ENCODE results near the gene LIN37.
A peak's percentile ranks its signal among the peaks of the same experiment; 100 is the strongest.

Gene LIN37

GRCh38 chr19:35748106-35749020, at the start of gene LIN37:
TSS of gene LIN37 (plus strand) at chr19:35748576. CDS start at chr19:35748725, 149 bp downstream.
- peak; percentile 96 for TF ChIP-seq CEBPB (IDR thresholded peaks at IDR 0.05)
- TF ChIP-seq EP300 (IDR thresholded peaks at IDR 0.05; ENCODE audit: borderline replicate concordance) = no peak
- TF ChIP-seq TAF1 (IDR thresholded peaks at IDR 0.05; ENCODE audit: low read depth) = peak; percentile 45; the same call in 1 of the 2 replicates
- peak; percentile 58; the same call in 1 of the 2 replicates for TF ChIP-seq YY1 (IDR thresholded peaks at IDR 0.05; ENCODE audit: low read depth)
- TF ChIP-seq, protein P1, sequence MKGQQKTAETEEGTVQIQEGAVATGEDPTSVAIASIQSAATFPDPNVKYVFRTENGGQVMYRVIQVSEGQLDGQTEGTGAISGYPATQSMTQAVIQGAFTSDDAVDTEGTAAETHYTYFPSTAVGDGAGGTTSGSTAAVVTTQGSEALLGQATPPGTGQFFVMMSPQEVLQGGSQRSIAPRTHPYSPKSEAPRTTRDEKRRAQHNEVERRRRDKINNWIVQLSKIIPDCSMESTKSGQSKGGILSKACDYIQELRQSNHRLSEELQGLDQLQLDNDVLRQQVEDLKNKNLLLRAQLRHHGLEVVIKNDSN (IDR thresholded peaks at IDR 0.05) = no peak
- TF ChIP-seq CREB1 (IDR thresholded peaks at IDR 0.05; ENCODE audit: low read depth) = peak; percentile 64
- TF ChIP-seq, protein P2, sequence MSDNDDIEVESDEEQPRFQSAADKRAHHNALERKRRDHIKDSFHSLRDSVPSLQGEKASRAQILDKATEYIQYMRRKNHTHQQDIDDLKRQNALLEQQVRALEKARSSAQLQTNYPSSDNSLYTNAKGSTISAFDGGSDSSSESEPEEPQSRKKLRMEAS (IDR thresholded peaks at IDR 0.05) = no peak; the same call in 1 of the 2 replicates
- TF ChIP-seq TCF12 (IDR thresholded peaks at IDR 0.05; ENCODE audit: low read depth) = peak; percentile 62; the same call in 1 of the 2 replicates

DNA sequence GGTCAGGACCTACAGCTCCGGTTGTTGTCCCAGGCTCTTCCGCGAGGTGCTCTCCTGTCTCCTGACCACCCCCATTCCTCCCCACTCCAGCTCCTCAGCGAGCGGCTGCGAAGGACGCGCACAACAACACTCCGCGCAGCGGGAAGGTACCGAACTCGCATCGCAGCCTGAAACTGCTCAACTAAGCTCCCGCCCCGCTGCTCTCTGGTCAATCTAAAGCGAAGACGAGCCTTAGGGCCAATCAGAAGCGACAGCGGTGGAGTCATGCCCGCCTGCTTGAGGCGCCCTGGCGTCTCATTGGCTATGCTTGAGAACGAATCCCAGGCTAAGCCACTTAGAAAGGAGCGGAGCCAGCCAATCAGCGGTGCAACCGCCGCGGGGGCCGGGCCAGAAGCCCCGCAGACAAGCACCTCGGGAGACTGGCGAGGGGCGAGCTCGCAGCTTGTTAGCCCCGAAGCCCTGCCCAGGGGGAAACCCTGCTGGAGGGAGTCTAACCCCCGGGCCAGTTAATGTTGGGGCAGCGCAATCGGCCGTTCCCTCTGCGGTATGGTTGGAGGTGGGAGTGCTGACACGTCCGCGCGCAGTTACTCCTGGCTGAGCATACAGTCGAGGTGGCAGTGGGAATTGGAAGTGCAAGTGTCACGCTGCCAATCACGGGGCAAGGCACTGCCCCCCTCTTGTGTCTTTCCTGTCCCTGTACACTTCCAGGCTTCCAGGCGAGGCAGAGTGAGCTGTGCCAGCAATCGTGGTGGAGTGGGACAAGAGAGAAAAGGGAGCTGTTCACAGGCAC, 46.0 kb upstream of the LIN37 start:
- TF ChIP-seq EP300 (IDR thresholded peaks at IDR 0.05; ENCODE audit: borderline replicate concordance) (peak; percentile 16; the same call in 1 of the 2 replicates), CREB1 (IDR thresholded peaks at IDR 0.05; ENCODE audit: low read depth) (peak; percentile 29; the same call in 1 of the 2 replicates), CEBPB (IDR thresholded peaks at IDR 0.05) (no peak), TCF12 (IDR thresholded peaks at IDR 0.05; ENCODE audit: low read depth) (0 out of 2 replicates have a peak, but pooled peaks have one; percentile 17), NFIC (IDR thresholded peaks at IDR 0.05) (no peak), EGR1 (IDR thresholded peaks at IDR 0.05) (no peak)
- TF ChIP-seq, protein P1 (IDR thresholded peaks at IDR 0.05) = no peak
- TF ChIP-seq, protein P3, sequence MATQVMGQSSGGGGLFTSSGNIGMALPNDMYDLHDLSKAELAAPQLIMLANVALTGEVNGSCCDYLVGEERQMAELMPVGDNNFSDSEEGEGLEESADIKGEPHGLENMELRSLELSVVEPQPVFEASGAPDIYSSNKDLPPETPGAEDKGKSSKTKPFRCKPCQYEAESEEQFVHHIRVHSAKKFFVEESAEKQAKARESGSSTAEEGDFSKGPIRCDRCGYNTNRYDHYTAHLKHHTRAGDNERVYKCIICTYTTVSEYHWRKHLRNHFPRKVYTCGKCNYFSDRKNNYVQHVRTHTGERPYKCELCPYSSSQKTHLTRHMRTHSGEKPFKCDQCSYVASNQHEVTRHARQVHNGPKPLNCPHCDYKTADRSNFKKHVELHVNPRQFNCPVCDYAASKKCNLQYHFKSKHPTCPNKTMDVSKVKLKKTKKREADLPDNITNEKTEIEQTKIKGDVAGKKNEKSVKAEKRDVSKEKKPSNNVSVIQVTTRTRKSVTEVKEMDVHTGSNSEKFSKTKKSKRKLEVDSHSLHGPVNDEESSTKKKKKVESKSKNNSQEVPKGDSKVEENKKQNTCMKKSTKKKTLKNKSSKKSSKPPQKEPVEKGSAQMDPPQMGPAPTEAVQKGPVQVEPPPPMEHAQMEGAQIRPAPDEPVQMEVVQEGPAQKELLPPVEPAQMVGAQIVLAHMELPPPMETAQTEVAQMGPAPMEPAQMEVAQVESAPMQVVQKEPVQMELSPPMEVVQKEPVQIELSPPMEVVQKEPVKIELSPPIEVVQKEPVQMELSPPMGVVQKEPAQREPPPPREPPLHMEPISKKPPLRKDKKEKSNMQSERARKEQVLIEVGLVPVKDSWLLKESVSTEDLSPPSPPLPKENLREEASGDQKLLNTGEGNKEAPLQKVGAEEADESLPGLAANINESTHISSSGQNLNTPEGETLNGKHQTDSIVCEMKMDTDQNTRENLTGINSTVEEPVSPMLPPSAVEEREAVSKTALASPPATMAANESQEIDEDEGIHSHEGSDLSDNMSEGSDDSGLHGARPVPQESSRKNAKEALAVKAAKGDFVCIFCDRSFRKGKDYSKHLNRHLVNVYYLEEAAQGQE (IDR thresholded peaks at IDR 0.05; ENCODE audit: low read depth) = peak; percentile 31; the same call in 1 of the 2 replicates
- TF ChIP-seq, protein P2 (IDR thresholded peaks at IDR 0.05) = 0 out of 2 replicates have a peak, but pooled peaks have one; percentile 33

- TF ChIP-seq EGR1 (IDR thresholded peaks at IDR 0.05) (no peak), RAD21 (IDR thresholded peaks at IDR 0.05; ENCODE audit: low read depth) (no peak), CEBPB (IDR thresholded peaks at IDR 0.05) (no peak), TCF12 (IDR thresholded peaks at IDR 0.05; ENCODE audit: low read depth) (no peak)
- TF ChIP-seq, protein P1 (IDR thresholded peaks at IDR 0.05) = no peak
Measured at GRCh38 chr19:35703343-35703742, 45.0 kb upstream of the LIN37 start.

DNA sequence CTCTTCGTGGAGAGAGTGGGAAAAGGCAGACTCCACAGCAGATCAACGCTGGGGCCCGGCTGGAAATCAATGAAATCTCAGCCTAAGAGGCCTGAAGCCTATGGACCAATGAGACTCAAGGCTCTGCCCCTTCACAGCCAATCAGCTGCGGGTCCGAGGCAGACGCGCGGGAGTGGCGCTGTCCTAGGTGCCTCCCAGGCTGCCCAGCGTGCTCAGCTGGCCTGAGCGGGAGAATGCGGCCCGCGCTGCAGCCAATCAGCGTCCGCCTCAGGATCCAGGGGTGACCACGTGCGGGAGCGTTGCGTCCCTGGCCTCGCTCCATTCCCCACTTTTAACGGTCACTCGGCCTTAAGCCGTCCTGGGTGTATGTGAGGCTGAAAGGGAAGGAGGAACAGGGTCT, 44.2 kb upstream of the LIN37 start, which contains the start of gene ZBTB32:
Gene ZBTB32, plus strand, starts transcription at position 341 of the 400 bp plus-strand sequence. CDS start 10,069 bp downstream, outside the sequence.
- TF ChIP-seq, protein P2 (IDR thresholded peaks at IDR 0.05) = peak; percentile 100
- TF ChIP-seq, protein P1 (IDR thresholded peaks at IDR 0.05) = peak; percentile 84
- TF ChIP-seq TCF12 (IDR thresholded peaks at IDR 0.05; ENCODE audit: low read depth) = 0 out of 2 replicates have a peak, but pooled peaks have one; percentile 25
- no peak for TF ChIP-seq EP300 (IDR thresholded peaks at IDR 0.05; ENCODE audit: borderline replicate concordance)
- TF ChIP-seq TAF1 (IDR thresholded peaks at IDR 0.05; ENCODE audit: low read depth) = no peak
- TF ChIP-seq CEBPB (IDR thresholded peaks at IDR 0.05) = no peak
- TF ChIP-seq RAD21 (IDR thresholded peaks at IDR 0.05; ENCODE audit: low read depth) = no peak
- TF ChIP-seq FOXM1 (IDR thresholded peaks at IDR 0.05; ENCODE audit: borderline replicate concordance, low read depth) = no peak
- TF ChIP-seq, protein P3 (IDR thresholded peaks at IDR 0.05; ENCODE audit: low read depth) = peak; percentile 91
- TF ChIP-seq EGR1 (IDR thresholded peaks at IDR 0.05) = no peak
- no peak for TF ChIP-seq YY1 (IDR thresholded peaks at IDR 0.05; ENCODE audit: low read depth)
- peak; percentile 33; the same call in 1 of the 2 replicates for TF ChIP-seq TEAD4 (IDR thresholded peaks at IDR 0.05)
- no peak for TF ChIP-seq NFIC (IDR thresholded peaks at IDR 0.05)
- TF ChIP-seq CREB1 (IDR thresholded peaks at IDR 0.05; ENCODE audit: low read depth) = 0 out of 2 replicates have a peak, but pooled peaks have one; percentile 16
- no peak for TF ChIP-seq ZBTB7A (IDR thresholded peaks at IDR 0.05; ENCODE audit: low read depth)

Measured in Ishikawa (cell line).